Astrocyte of the spinal cord (primary cell): ENCODE data around the gene GRM3.

ENCODE experiments used
- DNase-seq: peaks from one replicate; pipeline ENCODE4 v3.0.0; 2011; ENCODE audit warnings: low read depth, low spot score
- H3K4me3 ChIP-seq: 2 replicates; pipeline ENCODE4 v1.5.1; 2011; ENCODE audit warnings: low read depth, mild to moderate bottlenecking, low read length, moderate library complexity
- in situ Hi-C: cut with HindIII; loops from 2 replicates; pipeline ENCODE4 v1.10.0; 2017; ENCODE audit warnings: low sequenced_read_pairs
- TF ChIP-seq, protein P1 (sequence below): IDR thresholded peaks from 2 replicates; pipeline ENCODE4 v1.5.1; 2012; ENCODE audit warnings: low read depth, mild to moderate bottlenecking, low read length, inconsistent platforms

Gene GRM3

DNA sequence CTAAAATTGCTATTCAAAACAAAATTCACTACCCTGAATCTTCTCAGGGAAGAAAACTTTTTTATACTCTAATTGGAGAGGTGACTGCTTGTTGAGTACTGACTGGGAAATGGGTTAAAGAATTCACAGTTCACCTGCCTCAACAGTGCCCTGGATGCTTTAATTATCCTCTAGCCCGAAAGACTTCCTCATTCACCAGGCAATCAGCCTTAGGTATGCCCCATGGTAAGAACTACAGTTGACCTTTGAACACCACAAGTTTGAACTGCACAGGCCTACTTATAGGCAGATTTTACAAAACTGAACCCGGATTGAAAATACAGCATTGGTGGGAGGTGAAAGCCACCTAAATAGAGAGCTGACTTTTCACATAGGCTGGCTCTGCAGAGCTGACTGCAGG, 240.4 kb downstream of the GRM3 start:
- H3K4me3 ChIP-seq, result no peak overlapping the region
- in situ Hi-C loops, result no loop called here
- no peak for DNase-seq
- TF ChIP-seq, protein P1, sequence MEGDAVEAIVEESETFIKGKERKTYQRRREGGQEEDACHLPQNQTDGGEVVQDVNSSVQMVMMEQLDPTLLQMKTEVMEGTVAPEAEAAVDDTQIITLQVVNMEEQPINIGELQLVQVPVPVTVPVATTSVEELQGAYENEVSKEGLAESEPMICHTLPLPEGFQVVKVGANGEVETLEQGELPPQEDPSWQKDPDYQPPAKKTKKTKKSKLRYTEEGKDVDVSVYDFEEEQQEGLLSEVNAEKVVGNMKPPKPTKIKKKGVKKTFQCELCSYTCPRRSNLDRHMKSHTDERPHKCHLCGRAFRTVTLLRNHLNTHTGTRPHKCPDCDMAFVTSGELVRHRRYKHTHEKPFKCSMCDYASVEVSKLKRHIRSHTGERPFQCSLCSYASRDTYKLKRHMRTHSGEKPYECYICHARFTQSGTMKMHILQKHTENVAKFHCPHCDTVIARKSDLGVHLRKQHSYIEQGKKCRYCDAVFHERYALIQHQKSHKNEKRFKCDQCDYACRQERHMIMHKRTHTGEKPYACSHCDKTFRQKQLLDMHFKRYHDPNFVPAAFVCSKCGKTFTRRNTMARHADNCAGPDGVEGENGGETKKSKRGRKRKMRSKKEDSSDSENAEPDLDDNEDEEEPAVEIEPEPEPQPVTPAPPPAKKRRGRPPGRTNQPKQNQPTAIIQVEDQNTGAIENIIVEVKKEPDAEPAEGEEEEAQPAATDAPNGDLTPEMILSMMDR, result no peak

DNA sequence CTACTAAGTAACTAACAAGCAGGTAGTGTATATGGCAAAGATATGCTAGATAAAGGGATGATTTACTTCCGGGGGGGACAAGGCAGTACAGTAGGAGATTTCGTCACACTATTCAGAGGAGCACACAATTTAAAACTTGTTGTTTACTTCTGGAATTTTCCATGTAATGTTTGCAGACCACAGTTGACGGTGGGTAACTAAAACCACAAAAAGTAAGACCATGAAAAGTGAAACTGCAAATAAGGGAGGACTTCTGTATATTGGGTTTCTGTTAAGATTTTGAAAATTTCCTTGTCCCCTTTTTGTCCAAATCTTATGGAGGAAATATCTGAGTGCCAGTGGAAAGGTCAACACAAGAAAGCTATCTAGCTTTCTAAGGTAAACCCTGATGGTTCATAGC, 245.8 kb downstream of the GRM3 start:
- no peak overlapping the region for H3K4me3 ChIP-seq
- in situ Hi-C loops, result no loop called here
- TF ChIP-seq, protein P1, result no peak
- DNase-seq, result no peak

DNA sequence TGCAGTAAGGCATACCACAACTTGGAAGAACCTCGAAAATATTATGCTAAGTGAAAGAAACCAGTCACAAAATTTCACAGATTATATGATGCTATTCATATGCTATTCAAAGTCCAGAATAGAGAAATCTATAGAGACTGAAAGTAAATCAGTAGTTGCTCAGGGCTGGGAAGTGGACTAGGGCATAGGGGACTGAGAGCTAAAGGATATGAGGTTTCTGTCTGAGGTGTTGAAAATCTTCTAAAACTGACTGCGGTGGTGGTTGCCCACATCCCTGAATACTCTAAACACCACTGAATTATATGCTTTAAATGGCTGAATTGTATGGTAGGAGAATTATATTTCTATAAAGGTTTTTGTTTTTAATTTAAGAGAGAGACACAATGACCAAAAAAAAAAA, 254.5 kb downstream of the GRM3 start:
- TF ChIP-seq, protein P1, result no peak
- in situ Hi-C loops, result no loop called here
- DNase-seq, result no peak
- H3K4me3 ChIP-seq, result no peak overlapping the region

DNA sequence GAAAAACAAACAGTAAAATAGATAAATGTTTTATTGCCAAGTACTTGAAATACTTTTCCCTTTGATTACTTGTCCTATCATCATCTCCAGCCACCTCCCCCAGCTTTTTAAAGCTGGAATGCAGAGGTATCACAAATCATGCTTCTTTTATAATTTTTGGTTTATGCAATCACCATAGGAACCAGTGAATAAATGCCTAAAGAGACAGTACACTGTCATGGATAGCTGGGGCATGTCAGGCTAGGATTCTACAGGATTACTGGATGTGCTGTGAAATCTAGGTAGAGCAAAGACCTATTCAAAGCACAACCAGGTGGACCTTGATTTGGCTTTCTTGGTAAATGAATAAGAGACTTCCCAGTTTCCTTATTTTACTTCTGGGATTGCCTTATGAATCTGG, 257.2 kb downstream of the GRM3 start:
- TF ChIP-seq, protein P1, result no peak
- DNase-seq, result no peak
- in situ Hi-C loops, result no loop called here
- H3K4me3 ChIP-seq, result no peak overlapping the region

DNA sequence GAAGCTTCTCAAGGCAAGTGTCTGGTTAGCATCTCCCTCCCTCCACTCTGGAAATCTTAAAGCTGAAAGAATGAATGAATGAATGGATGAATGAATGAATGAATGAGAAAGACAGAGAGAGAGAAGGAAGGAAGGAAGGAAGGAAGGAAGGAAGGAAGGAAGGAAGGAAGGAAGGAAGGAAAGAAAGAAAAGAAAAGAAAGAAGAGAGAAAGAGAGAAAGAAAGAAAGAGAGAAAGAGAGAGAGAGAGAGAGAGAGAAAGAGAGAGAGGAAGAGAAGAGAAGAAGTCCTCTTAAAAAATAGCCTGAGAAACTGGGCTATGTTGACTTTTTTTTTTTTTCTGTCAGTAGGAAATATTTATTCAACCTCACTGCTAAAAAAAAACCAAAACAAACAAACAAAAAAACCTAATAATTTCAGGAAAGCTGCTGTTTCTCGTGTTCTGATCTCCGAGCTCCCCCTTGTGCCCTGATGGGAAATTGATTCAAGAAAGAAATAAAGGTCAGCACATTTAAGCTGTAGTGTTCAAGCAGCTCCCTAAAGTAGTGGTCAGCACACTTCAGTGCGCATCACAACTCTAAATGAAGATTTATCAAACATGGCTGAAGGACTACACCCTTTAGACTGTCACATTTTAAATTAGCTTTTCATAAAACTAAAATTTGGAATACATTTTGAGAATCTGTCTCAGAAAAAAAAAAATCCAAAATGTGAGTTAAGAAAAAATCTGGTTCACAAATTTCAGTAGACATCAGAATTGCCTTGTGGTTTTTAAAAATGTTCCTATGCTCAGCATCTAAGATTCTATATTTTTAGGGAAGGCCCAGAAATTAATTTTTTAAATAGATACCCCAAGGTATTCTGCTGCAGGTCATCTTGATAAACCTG, 261.5 kb downstream of the GRM3 start:
- in situ Hi-C loops, result no loop called here
- TF ChIP-seq, protein P1, result peak; percentile 62
- no peak overlapping the region for H3K4me3 ChIP-seq
- DNase-seq, result peak; percentile 24

DNA sequence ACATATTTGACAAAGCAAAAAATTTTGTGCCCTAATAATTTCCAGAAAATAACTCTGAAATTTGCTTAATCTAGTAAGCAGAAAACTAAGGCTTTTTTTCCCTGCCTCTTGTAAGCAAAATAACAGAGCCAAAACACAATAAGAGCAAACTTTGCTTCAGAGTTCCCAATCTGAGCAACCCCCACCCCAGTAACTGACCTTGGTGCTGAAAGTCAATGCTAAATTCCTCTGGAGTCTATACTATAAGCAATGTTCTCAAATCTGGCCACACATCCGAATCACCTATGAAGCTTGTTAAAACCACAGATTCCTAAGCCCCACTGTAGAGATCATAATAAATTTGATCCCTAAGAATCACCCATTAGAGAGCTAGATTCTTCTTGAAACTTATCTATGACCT, 265.2 kb downstream of the GRM3 start:
- H3K4me3 ChIP-seq, result no peak overlapping the region
- in situ Hi-C loops, result no loop called here
- TF ChIP-seq, protein P1, result no peak
- peak; percentile 5 for DNase-seq
